Measurements from ENCODE around the gene PIGV.

Gene PIGV

DNA sequence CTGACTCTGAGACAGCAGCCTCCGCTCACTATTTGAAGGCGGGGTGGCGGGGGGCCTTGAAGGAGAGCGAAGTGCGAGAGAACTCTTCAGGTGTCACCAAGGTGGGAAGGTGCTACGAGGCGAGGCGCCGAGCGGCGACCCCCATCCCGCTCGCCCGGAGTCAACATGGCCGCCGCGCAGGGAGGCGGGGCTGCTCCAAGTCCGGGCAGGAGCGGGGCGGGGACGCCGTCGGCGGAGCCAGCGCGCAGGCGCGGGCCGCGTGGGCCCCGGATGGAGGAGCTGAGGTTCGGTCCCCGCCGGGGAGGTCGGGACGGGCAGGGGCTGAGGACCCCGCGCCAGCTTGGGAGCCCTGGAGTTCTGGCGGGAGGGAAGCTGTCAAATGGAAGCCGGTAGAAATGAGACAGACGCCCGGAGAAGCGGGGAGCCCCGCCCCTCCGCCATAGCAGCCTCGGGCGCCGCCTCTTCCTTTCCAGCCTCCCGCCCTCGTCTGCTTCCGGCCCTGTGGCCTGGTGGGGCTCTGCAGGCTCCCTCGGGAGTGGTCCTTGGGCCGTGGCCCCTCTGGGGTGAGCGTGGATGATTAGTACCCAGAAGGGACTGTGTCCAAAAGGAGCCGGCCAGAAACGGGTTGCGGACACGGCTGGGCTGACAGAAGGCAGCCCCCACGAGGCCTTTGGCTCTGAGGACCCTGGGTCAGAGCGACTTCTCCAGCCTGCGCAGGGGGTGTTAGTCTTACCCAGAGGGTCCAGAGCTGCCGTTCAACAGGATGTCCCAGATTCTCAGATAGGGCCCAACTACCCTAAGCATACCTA is at the start of gene PIGV:
Gene PIGV, plus strand, starts transcription at position 245 of the 809 bp plus-strand sequence. CDS start 2,866 bp downstream, outside the sequence.
- peak; percentile 86 for DNase-seq

DNA sequence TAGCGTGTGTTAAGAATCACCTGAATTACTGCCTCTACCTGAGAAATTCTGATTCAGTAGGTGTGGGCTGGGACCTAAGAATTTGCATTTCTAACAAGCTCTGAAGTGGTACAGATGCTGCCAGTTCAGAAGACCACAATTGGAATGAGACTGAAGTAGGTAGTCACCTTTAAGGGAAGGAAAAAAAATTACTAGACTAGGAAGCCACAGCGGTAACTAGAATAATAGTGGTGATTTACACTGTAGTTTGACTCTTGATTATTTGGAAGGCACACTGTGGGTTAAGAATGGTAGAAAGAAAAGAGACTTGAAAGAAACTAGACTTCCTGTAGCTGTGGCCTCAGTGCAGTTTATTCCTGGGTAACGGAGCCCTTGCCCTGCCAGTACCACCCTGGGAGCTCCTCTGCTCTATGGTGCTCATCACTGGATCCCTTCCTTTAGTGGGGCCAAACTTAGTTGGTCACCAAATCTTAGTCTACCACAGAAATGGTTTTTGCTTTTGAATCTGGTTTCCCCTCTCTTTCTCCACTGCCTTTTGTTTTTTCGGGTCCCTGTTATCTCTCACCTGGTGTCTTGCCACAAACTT is 48.3 kb upstream of the PIGV start:
- DNase-seq = no peak

DNA sequence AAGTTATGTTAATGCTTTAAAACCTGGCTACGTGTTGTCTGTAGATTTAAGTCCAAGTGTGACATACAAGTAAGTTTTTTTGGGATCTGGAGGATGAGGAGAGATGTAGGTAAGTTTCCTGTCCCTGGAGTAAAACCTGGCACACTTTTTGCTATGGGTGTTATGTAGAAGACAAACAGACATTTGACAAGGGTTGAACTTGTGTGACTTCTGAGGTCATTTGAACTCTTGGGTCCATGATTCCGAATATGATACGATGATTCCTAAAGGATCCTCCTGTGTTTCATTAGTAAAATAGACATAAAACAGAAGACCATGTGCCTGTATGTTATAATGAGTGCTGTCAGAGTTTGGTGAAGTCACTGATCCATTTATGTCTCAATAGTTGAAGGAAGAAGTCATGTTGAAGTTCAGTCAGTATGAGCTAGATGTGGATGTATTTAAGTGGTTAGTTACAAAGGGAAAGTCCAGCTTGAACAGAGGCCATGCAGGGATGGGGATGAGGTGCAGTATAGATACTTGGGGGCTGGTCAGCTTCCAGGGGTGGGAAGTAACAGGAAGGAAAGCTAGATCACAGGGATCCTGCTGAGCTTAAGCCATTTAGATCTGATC is 47.6 kb upstream of the PIGV start:
- no peak for DNase-seq

DNA sequence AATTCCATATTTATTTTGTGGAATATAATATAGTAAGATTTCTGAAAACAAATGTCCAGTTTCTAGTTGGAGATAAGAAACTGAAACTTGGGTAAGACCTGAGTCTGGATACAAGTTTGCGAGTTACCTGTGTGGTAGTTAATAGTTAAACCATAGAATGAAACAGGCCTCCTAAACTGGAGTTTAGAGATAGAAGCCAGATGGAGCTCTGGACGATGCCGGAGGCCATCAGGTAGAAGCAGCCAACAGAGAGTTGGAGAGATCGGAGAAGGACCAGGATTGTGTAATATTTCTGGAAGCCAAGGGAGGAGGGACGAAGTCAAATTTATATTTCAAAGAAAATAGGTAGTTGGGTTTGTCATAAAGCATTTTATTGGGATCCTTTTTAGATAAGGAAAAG is 46.8 kb upstream of the PIGV start:
- no peak for DNase-seq

DNA sequence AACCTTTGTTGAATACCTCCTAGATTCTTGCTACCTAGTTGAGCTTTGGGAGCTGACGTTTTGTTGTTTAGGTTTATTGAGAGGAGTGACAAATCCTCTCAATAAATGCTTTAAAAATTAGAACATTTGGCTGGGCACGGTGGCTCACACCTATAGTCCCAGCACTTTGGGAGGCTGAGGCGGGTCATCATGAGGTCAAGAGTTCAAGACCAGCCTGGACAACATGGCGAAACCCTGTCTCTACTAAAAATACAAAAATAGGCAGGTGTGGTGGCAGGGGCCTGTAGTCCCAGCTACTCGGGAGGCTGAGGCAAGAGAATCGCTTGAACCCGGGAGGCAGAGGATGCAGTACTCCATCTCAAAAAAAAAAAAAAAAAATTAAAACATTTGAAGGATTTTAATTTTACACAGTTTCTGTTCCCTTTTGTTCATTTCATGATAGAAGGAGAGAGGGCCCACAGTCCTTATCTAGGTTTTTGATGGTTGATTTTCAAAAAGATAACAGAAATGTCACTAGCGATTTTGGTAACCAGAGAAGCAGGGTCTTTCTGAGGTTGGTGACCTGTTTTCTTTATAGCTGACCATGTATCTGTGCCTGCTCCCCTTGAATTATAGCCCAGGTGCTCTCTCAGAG is 44.2 kb upstream of the PIGV start:
- no peak for DNase-seq

DNA sequence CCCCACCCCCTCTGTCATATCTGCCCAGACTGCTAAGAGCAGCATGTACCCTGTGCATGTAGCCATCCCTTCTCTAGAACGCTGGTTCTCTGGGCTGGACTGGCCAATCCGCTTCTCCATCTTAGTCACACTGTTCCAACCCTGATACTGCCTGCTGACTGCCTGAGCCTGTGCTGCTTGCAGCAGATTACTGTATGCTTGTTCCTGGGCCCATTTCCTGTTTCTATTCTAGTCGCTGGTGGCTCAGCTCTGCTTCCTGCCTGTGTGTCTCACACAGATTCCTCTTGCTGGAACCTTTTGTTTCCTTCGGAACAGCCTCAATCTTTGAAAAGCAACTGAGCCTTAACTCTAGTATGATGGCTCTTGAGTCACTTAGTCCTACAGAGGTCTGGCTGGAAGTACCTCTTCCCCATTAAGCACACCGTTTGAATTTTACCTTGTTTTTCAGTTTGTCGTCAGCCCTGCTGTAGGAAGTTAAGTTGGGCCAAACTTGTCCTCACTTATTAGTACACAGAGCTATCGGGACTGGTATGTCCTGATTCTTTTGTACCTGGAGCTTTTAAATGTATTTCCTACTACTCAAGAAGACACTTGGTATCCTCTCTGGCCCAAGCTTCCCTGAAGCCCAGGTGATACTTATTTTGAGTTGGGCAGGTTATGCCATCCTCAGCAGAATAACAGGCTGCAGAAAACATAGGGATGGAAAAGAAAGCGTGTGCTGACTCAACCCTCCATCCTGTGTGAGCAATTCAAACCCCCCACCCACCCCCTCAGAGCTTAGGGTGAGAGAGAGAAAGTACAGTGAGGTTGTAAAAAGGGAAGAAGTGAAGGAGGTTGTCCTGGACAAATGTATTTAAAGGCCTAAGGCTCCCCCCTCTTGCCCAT is 43.4 kb upstream of the PIGV start:
- peak; percentile 94 for DNase-seq

DNA sequence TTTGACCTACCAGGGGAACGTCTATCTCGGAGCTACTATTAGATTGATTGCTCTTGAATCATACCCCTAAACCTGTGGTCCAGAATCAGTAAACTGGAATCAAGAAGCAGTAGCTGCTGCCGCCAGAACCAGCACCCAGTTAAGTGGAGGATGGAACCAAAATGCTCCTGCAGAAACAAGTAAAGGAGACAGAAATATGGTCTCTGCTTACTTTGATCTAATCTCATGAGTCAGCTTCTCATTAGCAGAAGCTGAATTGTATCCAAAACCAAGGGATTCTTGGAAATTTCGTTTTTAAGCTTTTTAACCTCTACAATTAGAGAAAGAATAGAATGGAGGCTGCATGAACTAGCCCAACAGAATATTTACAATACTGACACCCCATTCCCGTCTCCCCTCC is 42.6 kb upstream of the PIGV start:
- DNase-seq = no peak

DNA sequence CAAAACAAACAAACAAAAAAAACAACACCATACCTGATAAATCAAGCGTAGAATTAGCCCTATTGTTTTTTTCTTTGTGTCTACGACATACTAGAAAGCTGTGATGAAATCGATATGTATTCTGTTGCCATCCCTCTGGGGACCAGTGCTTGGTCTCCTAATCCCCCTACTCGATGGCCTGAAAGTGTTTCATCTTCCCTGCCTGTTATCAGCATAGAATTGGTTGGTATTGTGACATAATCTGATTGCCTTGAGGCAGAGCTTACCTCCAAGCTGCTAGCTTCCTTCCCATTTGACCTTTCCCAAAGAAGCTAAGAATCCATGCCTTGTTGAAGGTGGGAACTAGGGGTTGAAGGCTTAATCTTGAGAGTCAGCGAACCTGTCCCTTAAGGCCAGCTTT is 40.7 kb upstream of the PIGV start:
- DNase-seq = no peak

DNA sequence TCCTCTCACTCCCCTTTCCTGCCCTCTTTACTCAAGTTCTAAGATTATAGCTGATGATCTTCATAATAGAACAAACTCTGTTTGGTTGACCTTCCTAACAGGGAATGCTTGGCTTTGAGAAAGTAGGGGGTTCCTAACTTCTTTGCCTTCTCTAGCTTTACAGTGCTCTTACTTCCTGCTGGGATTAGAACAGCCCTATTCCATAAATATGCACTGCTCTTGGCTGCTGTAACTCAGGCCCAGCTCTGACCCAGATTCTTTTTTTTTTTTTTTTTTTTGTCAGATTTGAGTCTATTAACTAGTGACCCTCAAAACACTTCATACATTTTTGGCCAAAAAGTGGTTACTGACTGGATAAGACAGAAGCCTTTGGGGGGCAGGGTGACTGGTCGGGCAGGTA is 39.4 kb upstream of the PIGV start:
- DNase-seq = no peak

DNA sequence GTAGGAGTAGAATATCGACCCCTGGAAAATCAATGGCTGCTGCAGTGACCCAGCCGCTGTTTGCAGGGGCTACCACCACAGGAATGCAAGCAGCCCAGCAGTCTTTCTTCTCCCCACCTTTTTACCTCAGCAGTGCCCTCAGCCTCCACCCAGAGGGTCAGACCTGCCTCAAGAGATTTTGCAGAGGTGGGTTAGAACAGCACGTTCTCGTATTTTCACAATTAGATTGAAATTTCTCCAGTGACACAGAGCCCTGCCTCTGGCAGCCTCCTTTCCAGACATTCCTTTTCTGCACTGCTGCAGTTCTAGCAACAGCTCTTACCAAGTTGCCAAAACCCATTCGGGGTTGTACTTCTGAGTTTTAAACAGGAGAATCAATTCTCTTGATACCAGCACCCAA is 38.3 kb upstream of the PIGV start:
- DNase-seq = no peak

DNA sequence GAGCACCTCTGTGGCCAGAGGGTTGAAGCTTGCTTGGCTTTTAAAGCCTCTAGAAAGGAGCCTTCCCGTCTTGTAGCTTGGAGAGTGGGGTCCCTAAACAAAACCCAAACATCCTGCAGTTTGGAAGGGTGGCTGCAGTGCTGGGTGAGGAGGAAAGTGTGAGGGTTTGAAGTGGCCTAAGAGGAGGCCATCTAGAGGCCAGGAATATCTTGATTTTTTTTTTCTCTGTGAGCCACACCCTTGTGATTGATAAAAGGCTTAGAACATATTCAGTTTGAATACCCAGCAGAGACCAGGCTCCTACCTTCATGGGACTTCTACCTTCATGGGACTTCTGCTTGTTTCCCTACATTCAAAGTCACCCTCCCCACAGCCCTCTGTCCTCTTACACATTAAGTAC is 37.3 kb upstream of the PIGV start:
- no peak for DNase-seq

DNA sequence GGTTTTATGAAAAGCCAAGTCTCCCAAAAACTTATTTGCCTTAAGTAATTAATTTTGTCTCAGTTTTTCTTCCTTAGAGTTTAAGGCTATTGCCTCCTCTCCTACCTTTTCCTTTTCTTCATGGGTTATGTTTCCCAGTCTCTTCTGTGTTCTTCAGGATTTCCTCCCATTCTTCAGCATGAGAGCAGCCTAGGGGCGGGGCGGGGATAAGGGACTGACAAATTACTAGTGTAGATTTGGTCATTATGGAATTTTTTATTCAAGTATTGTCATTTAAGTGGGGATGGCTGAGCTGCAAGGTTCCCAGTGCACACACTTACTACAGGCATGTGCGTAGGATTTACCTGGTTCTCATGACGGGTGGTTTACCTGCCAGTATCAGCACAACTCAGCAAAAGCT is 35.2 kb upstream of the PIGV start:
- DNase-seq = no peak

DNA sequence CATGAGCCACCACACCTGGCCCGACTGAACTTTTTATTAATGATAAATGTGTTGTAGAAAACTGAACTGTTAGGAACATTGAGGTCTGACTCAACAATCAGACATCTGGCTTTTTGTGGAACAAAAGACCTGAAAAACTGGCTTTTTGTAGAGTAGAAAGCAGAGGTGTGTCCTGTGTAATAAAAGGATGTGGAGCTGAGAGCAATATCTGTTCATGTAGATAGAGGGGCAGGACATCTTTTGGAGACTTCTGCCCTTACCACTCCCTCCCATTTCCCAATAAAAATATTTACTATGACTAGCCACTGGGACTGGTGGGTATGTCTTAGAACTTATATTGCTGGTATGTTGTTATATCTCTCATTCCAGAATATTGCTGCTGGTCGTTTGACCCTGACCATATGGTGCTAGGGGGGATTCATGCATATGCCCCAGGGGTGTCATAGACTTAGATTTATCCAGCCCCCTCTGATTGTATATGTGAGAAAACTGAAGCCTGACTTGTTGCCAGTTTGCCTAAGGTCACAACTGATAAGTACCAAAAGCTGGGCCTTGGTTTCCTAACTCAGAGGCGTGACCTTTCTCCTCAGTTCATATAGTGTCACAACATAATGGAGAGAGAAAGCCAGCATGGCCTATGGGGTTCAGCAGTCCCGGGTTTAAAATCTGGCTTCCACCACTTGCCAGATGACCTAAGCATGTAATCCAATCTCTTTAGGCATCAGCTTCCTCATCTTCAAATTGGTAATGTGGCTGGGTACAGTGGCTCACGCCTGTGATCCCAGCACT is 33.5 kb upstream of the PIGV start:
- no peak for DNase-seq

DNA sequence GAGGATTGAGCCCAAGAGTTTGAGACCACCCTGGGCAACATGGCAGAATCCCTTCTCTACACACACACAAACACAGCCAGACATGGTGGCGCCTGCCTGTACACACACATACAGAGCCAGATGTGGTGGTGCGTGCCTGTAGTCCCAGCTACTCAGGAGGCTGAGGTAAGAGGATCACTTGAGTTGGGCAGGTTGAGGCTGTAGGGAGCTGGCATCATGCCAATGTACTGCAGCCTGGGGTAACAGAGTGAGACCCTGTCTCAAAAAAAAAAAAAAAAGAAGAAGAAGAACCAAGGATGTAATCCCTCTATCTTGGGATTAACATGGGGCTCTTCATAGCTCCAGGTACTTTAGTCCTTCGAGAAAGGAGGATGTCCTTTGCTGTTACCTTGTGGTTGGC is 29.4 kb upstream of the PIGV start:
- DNase-seq = no peak

DNA sequence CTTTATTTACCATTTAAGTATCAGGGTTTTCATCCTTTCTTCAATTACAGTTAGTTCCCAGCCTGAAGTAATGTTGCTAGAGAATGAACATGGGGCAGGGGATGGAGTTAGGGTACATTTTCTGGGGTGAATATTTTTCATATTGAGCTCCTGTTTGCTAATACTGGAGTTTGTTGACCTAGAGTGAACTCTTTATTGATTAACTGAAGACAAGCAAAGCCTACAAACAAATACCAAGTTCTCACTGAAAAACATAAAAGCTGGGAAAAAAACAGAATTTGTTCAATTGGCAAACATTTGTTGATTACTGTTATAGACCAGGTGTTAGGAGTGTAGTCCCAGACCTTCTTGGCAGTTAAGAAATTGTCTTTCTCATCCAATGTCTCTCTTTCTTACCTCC is 28.2 kb upstream of the PIGV start:
- no peak for DNase-seq

DNA sequence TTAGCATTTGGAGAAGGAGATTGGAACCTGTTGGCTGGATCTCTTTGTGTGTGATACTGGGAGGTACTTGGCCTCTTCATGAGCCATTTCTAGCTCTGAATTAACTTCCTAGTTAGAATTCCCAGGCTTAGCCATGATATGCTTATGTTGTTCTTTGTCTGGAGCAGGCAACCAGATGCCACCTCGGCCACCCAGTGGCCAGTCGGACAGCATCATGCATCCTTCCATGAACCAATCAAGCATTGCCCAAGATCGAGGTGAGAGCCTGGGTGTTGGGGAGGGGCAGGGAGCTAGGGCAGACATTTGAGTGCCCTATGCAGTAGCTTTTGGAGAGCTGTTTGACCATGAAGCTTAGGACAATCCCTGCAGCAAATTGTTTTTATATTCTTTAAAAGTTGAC is 26.5 kb upstream of the PIGV start:
- no peak for DNase-seq

DNA sequence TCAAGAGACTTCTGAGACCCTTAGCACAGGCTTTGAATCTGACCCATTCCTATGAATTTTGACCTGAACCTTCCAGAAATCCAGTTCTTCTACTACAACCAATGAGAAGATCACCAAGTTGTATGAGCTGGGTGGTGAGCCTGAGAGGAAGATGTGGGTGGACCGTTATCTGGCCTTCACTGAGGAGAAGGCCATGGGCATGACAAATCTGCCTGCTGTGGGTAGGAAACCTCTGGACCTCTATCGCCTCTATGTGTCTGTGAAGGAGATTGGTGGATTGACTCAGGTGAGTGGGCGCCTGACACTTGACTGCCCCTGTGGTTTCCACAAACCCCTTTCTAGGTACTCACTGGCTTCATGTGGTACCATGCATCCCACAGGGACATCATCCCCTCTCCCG is 20.0 kb upstream of the PIGV start:
- no peak for DNase-seq

DNA sequence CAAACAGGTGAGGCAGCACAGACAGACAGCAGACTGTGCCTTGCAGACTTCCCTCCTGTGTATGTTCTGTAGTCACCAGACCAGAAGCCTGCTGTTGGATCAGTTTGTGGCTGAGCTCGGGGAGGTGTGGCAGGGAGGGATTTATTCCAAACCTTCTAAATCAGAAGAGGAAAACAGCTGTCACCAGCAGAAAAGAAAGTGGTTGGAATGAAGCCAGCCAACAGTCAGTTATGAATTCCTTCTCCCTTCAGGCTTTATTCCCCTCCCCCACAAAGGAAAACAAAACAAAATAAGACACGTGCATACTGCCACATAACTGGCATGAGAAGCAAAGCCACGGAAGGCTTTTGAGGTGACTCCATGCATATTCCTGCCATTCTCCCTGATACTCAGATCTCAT is 19.0 kb upstream of the PIGV start:
- DNase-seq = peak; percentile 94

DNA sequence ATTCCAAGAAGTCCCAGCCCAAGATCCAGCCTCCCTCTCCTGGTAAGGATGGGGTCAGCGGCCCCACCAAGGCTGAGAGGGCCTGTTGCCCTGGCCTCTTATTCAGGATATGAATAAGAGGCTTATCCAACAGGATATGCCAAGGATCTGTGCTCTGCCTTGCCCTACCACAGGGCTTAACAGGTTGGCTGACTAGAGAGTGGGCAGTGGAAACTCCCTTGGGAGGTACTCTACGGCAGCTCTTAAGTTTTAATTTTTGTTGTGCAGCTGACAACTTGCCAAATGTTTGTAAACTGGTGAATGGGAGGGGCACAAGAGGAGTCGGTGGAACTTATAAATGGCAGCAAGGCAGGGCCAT is 16.5 kb upstream of the PIGV start:
- DNase-seq = no peak

DNA sequence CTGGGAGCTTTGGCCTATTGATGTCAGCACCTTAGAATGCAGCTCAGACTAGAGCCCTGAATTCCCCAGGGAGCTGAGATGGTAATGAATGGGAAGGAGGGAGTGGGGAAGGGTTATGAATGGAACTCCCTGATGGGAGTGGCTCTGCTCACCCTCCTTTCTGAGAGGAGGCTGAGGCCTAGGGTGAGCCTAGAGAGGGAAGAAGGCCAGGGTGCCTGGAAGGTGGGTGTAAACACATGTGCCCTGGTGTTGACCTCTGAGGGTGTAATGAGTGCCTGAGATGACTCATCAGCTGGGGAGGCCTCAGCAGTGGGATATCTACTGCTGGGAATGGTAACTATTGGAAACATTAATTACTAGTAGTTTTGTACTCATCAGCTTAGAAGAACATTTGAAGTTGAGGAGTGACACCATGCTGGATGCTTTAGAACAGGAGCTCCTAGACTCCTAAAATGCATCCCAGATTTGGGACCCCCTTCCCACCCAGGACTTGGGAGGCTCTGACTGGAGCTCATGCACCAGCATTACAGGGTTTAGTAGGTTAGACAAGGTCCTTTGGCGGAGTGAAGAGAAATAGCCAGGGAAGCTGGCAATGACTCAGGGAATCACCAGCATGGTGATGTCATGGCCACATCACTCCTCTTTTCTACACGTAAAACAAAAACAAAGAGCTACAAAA is 16.0 kb upstream of the PIGV start:
- peak; percentile 100 for DNase-seq

DNA sequence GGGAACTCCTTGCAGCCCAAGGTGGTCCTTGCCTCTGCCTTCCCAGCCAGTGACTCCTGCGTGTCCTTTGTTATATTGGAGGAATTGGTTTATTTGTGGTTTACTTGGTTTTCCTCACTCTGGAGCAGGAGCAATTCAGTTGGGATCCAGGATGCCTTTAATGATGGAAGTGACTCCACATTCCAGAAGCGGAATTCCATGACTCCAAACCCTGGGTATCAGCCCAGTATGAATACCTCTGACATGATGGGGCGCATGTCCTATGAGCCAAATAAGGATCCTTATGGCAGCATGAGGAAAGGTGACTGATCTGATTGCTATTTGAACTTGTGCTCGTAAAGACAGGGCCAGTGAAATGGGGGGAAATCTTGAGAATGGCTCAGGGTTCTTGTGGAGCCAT is 15.1 kb upstream of the PIGV start:
- DNase-seq = peak; percentile 100

DNA sequence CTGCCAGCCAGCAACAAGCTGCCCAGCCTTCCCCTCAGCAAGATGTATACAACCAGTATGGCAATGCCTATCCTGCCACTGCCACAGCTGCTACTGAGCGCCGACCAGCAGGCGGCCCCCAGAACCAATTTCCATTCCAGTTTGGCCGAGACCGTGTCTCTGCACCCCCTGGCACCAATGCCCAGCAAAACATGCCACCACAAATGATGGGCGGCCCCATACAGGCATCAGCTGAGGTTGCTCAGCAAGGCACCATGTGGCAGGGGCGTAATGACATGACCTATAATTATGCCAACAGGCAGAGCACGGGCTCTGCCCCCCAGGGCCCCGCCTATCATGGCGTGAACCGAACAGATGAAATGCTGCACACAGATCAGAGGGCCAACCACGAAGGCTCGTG is 13.3 kb upstream of the PIGV start:
- DNase-seq = no peak
